Stimulated activated naive CD8-positive, alpha-beta T cell treated with anti-CD3 and anti-CD28 coated beads, Interleukin-15, Interleukin-2, amounts not matched to agents 100 ng/mL and 50 ng/mL, for 24 hours (primary cell): ENCODE results near the gene FCRLA.
"Not testable (repeated sequence)": the region's sequence is repeated elsewhere in the genome, so short reads cannot be mapped to it uniquely, and the experiment has no call there.

Source experiments
- H3K27ac Mint-ChIP-seq: one replicate; pipeline ENCODE4 v1.8.0; 2021; ENCODE audit warnings: mild to moderate bottlenecking, mixed read lengths
- H3K27me3 Mint-ChIP-seq: one replicate; pipeline ENCODE4 v1.8.0; 2021; ENCODE audit warnings: mixed read lengths
- H3K36me3 Mint-ChIP-seq: one replicate; pipeline ENCODE4 v1.8.0; 2021; ENCODE audit warnings: low read depth, mixed read lengths
- H3K4me1 Mint-ChIP-seq: one replicate; pipeline ENCODE4 v1.8.0; 2021; ENCODE audit warnings: low read depth, mixed read lengths
- H3K4me3 Mint-ChIP-seq: one replicate; pipeline ENCODE4 v1.8.0; 2021; ENCODE audit warnings: mild to moderate bottlenecking, mixed read lengths
- H3K9me3 Mint-ChIP-seq: one replicate; pipeline ENCODE4 v1.8.0; 2021; ENCODE audit warnings: mixed read lengths

FCRLA gene

DNA sequence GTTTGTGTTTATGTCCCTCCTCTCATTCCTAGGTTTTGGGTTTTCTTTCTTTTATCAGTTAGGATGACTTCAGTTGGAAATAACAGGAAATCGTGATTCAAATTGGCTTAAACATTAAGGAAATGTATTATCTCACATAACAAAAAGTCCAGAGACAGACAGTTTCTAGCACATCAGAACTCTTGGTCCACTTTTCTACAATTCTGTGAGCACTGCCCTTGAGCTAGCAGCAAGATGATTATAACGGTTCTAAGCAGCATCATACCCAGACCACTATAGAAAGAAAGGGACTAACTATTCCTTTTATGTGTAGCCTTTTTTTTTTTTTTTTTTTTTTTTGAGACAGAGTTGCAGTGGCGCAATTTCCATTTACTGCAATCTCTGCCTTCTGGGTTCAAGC, 25.1 kb upstream of the FCRLA start:
- H3K27ac Mint-ChIP-seq, result no peak overlapping the region
- H3K4me3 Mint-ChIP-seq, result no peak overlapping the region
- H3K36me3 Mint-ChIP-seq, result no peaks in the 10 kb centered on the region
- peaks cover 22% of the 10 kb centered on the region for H3K27me3 Mint-ChIP-seq
- H3K4me1 Mint-ChIP-seq, result no peaks in the 10 kb centered on the region
- no peaks in the 10 kb centered on the region for H3K9me3 Mint-ChIP-seq

DNA sequence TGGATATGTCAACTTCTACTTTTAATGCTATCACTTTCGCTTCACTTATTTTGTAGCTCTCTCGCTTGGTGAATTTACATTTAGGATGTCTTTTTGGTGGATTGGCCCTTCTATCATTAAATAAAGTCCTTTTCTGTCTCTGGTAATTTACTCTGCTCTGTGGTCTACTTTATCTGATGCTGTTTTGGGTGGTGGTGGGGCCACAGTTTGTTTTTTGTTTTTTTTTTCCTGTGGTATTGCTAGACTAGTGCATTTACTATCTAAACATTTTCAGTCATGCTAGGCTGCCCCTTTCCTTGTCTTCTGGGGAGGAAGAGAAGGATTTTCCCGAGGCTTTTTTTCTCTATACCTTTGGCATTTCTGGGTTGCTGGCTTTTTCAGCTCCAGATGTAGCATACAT, 18.1 kb upstream of the FCRLA start:
- H3K36me3 Mint-ChIP-seq, result no peaks in the 10 kb centered on the region
- H3K4me3 Mint-ChIP-seq, result no peak overlapping the region
- no peaks in the 10 kb centered on the region for H3K4me1 Mint-ChIP-seq
- H3K27me3 Mint-ChIP-seq, result peaks cover 33% of the 10 kb centered on the region
- H3K27ac Mint-ChIP-seq, result peak overlapping the region; percentile 47
- no peaks in the 10 kb centered on the region for H3K9me3 Mint-ChIP-seq

DNA sequence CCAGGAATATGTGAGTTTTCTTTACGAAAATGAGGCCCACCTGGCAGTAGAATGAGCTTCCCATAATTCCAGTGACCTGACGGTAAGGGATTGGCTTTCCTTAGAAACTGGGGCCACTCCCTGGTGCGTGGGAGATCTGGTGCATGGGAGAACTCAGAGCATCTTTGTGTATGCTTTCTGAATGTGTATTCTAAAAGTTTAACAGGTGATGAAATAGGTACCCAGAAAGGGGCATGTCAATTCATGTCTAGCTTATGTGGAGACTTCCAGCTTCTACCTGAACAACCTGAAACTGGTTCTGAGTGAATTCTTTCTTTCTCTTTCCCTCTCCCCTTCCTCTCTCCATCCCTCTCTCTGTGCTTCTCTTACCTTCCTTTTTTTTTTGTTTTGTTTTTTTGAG, 15.2 kb upstream of the FCRLA start:
- Mint-ChIP-seq H3K4me1 (no peaks in the 10 kb centered on the region), H3K27me3 (peaks cover 39% of the 10 kb centered on the region), H3K36me3 (no peaks in the 10 kb centered on the region)

DNA sequence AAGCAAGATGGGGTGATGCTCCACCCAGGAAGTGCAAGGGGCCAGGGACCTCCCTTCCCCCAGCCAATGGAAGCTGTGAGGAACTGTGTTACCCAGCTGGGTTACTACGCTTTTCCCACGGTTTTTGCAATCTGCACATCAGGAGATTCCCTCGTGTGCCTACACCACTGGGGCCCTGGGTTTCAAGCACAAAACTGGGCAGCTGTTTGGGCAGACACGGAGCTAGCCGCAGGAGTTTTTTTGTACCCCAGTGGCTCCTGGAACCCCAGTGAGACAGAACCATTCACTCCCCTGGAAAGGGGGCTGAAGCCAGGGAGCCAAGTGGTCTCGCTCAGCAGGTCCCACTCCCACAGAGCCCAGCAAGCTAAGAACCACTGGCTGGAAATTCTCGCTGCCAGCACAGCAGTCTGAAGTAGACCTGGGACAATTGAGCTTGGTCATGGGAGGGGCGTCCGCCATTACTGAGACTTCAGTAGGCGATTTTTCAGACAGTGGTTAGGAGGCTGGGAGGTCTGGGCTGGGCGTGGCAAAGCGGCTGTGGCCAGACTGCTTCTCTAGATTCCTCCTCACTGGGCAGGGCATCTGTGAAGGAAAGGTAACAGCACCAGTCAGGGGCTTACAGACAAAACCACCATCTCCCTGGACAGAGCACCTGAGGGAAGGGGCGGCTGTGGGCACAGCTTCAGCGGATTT, 13.9 kb upstream of the FCRLA start:
- H3K27me3 Mint-ChIP-seq, result peaks cover 39% of the 10 kb centered on the region
- H3K9me3 Mint-ChIP-seq, H3K4me3 Mint-ChIP-seq, H3K4me1 Mint-ChIP-seq, H3K27ac Mint-ChIP-seq, H3K36me3 Mint-ChIP-seq: not testable (repeated sequence)

More for the DNA sequence above, 15.2 kb upstream of the FCRLA start:
- Mint-ChIP-seq H3K9me3 (no peaks in the 10 kb centered on the region), H3K4me3 (no peak overlapping the region), H3K27ac (no peak overlapping the region)

DNA sequence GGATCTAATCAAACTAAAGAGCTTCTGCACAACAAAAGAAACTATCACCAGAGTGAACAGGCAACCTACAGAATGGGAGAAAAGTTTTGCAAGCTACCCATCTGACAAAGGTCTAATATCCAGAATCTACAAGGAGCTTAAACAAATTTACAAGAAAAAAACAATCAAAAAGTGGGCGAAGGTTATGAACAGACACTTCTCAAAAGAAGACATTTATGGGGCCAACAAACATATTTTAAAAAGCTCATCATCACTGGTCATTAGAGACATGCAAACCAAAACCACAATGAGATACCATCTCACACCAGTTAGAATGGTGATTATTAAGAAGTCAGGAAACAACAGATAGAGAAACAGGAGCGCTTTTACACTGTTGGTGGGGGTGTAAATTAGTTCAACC, 8.7 kb upstream of the FCRLA start:
- not testable (repeated sequence) for H3K4me3 Mint-ChIP-seq, H3K27ac Mint-ChIP-seq, H3K36me3 Mint-ChIP-seq, H3K9me3 Mint-ChIP-seq, H3K4me1 Mint-ChIP-seq
- H3K27me3 Mint-ChIP-seq, result peaks cover 28% of the 10 kb centered on the region

DNA sequence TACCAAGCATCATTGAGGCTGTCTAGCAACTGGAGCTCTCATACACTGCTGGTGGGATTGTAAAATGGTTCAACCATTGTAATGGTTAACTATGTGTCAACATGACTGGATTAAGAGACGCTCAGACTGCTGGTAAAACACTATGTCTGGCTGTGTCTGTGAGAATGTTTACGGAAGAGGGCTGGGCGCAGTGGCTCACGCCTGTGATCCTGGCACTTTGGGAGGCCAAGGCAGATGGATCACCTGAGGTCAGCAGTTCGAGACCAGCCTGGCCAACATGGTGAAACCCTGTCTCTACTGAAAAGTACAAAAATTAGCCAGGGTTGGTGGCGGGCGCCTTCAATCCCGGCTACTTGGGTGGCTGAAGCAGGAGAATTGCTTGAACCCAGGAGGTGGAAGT, 4.8 kb upstream of the FCRLA start:
- Mint-ChIP-seq H3K27ac (no peak overlapping the region), H3K36me3 (no peaks in the 10 kb centered on the region), H3K4me1 (no peaks in the 10 kb centered on the region), H3K27me3 (peaks cover 9% of the 10 kb centered on the region), H3K4me3 (no peak overlapping the region), H3K9me3 (no peaks in the 10 kb centered on the region)

DNA sequence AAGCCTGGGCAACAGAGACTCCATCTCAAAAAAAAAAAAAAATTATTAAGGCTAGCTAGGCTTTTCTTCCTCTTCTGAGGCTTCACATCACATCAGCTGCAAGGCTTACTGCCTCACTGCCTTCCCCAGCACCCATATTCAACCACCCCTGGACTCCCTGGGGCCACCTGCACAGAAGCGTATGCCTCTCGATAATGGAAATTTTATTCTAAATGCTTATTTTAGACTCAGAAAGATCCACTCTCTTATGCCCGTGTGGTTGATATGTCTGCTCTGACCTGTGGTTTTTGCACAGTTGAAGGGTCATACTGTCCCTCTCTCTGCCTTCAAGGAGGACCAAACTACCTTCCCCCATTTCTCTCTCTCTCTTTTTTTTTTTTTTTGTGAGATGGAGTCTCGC, 1.5 kb upstream of the FCRLA start:
- H3K4me1 Mint-ChIP-seq, result peaks cover 7% of the 10 kb centered on the region
- H3K36me3 Mint-ChIP-seq, result no peaks in the 10 kb centered on the region
- H3K9me3 Mint-ChIP-seq, result no peaks in the 10 kb centered on the region
- H3K27ac Mint-ChIP-seq, result no peak overlapping the region
- no peak overlapping the region for H3K4me3 Mint-ChIP-seq
- H3K27me3 Mint-ChIP-seq, result peaks cover 14% of the 10 kb centered on the region

DNA sequence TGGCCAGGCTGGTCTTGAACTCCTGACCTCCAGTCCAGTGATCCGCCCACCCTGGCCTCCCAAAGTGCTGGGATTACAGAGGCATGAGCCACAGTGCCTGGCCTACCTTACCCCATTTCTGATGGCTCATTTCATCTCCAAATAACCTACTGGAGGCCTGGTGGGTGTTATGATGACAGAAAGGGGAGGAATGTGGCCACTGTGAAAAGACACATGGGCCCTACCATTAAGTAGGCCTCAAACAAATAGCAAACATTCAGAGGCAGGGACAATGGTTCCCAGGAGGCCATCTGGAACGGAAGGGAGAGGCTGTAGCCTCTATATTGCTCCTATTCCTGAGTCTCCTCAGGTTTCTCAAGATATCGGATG, 932 bp upstream of the FCRLA start:
- Mint-ChIP-seq H3K9me3 (no peaks in the 10 kb centered on the region), H3K4me3 (no peak overlapping the region), H3K27me3 (peaks cover 14% of the 10 kb centered on the region), H3K4me1 (peaks cover 7% of the 10 kb centered on the region), H3K27ac (no peak overlapping the region), H3K36me3 (no peaks in the 10 kb centered on the region)

DNA sequence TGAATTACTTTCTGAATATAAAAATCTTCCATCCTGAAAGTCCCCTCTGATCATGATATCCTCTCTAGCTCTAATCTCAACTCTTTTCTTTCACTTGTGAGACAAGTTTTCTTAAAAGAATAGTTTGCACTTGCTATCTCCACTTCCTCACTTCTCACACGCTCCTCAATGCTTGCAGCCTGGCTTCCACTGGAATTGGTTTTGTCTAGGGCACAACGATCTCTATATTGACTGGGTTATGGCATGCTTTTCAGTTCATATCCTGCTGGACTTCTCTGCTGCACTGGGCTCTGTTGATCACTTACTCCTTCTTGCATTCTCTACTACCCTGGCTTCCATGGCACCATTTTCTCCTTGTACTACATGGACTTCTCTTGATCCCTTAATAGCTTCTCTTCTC, 474 bp downstream of the FCRLA start:
- no peaks in the 10 kb centered on the region for H3K36me3 Mint-ChIP-seq
- H3K27ac Mint-ChIP-seq, result no peak overlapping the region
- peaks cover 14% of the 10 kb centered on the region for H3K27me3 Mint-ChIP-seq
- peaks cover 7% of the 10 kb centered on the region for H3K4me1 Mint-ChIP-seq
- H3K4me3 Mint-ChIP-seq, result no peak overlapping the region
- no peaks in the 10 kb centered on the region for H3K9me3 Mint-ChIP-seq

DNA sequence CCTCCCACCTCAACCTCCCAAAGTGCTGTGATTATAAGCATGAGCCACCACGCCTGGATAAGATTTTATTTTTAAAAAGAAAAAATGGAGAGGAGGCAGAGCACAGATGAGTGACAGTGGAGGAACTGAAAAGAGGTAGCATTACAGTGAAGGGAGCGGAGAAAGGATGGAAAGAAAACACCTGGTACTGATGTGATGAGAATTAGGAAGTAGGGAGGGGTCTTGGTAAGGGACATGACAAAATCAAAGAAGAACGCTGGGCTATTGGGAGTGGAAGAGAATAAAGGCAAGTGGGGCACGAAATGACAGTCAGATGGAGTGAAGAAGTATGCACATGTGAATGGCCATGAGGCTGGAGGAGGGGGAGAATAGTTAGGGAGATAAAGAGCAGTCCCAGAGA, 2.3 kb downstream of the FCRLA start:
- Mint-ChIP-seq H3K36me3 (no peaks in the 10 kb centered on the region), H3K9me3 (no peaks in the 10 kb centered on the region), H3K4me1 (peaks cover 7% of the 10 kb centered on the region), H3K4me3 (no peak overlapping the region), H3K27me3 (peaks cover 10% of the 10 kb centered on the region), H3K27ac (peak overlapping the region; percentile 47)

DNA sequence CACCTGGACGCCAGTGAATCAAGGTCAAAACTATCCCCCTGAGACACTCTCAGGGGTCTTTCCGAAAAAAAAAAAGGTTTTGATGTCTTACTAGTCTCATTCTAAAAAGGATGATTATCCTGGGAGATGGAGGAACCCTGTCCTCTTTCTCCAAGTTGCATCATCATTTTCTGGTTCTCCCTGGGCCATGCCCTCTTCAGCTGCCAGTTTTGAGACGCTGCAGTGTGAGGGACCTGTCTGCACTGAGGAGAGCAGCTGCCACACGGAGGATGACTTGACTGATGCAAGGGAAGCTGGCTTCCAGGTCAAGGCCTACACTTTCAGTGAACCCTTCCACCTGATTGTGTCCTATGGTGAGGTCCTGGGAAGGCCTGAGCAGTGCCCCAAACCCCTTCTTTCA, 3.5 kb downstream of the FCRLA start:
- no peaks in the 10 kb centered on the region for H3K9me3 Mint-ChIP-seq

DNA sequence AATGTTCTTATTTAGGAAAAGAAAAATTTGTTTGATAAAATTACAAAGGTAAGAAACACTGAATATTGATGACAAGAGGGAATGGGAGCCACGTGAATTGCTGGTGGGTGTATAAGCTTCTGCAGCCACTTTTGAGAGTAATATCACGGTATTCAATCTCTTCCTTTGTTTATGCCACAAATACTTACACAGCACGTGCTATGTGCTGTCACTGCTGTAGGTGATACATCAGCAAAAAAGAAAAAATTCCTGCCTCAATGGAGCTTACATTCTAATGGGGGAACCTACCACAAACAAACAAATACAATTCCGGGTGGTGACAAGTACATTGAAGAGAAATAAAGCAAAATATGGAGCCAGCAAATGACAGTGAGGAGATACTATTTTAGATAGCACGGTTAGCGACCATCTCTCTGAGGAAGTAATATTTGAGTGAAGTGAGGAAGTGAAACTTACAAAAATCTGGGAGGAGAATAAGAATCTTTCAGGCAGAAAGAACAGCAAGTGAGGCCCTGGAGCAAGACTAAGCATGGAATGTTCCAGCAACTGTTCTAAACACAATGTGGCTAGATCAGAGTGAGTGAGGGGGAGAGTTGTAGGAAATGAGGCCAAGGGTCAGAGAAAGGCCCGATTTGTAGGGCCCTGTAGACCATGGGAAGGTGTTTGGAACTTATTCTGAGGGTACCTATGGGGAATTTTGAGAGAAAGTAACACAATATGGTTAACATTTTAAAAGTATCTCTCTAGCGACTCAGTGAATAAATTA, 11.7 kb downstream of the FCRLA start:
- H3K27me3 Mint-ChIP-seq, result peaks cover 22% of the 10 kb centered on the region
- peak overlapping the region; percentile 7 for H3K27ac Mint-ChIP-seq
- H3K4me1 Mint-ChIP-seq, result peaks cover 27% of the 10 kb centered on the region
- H3K9me3 Mint-ChIP-seq, result no peaks in the 10 kb centered on the region
- peak overlapping the region; percentile 21 for H3K4me3 Mint-ChIP-seq
- H3K36me3 Mint-ChIP-seq, result no peaks in the 10 kb centered on the region

More for the DNA sequence above, 3.5 kb downstream of the FCRLA start:
- Mint-ChIP-seq H3K27ac (no peak overlapping the region), H3K27me3 (peaks cover 14% of the 10 kb centered on the region), H3K36me3 (no peaks in the 10 kb centered on the region), H3K4me1 (peaks cover 7% of the 10 kb centered on the region), H3K4me3 (no peak overlapping the region)

DNA sequence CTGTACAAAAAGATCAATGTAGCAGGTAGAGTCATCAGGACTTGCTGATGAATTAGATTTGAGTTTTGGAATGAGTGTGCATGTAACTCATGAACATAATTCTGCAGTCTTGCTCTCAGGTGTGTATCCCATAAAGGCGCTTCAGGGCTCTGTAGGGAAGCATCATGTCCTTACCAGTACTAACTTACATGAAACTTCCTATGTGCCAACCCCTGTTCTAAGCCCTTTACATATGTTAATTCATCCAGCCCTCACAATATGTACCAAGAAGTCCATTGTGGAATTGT, 12.2 kb downstream of the FCRLA start:
- Mint-ChIP-seq H3K27ac (peak overlapping the region; percentile 7), H3K36me3 (no peaks in the 10 kb centered on the region), H3K27me3 (peaks cover 26% of the 10 kb centered on the region), H3K4me3 (no peak overlapping the region), H3K4me1 (peaks cover 27% of the 10 kb centered on the region), H3K9me3 (no peaks in the 10 kb centered on the region)

DNA sequence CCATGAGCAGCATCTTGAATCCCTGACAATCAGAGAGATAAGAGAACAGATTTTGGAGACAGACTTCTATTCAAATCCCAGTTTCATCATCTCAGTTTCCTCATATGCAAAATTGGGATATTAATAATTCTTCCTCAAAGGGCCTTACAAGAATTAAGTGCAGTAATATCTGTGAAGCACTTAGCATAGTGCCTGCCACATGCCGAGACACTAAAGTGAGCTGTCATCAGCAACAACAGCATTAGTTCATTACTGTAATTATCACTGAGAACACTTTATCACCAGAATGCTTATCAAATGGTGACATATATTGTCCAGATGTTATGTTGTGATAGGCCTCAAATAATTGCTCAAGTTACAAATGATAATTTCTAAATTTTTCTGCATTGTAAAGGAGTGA, 13.4 kb downstream of the FCRLA start:
- Mint-ChIP-seq H3K4me1 (peaks cover 33% of the 10 kb centered on the region), H3K27ac (no peak overlapping the region), H3K4me3 (no peak overlapping the region), H3K27me3 (peaks cover 28% of the 10 kb centered on the region), H3K36me3 (no peaks in the 10 kb centered on the region), H3K9me3 (no peaks in the 10 kb centered on the region)

DNA sequence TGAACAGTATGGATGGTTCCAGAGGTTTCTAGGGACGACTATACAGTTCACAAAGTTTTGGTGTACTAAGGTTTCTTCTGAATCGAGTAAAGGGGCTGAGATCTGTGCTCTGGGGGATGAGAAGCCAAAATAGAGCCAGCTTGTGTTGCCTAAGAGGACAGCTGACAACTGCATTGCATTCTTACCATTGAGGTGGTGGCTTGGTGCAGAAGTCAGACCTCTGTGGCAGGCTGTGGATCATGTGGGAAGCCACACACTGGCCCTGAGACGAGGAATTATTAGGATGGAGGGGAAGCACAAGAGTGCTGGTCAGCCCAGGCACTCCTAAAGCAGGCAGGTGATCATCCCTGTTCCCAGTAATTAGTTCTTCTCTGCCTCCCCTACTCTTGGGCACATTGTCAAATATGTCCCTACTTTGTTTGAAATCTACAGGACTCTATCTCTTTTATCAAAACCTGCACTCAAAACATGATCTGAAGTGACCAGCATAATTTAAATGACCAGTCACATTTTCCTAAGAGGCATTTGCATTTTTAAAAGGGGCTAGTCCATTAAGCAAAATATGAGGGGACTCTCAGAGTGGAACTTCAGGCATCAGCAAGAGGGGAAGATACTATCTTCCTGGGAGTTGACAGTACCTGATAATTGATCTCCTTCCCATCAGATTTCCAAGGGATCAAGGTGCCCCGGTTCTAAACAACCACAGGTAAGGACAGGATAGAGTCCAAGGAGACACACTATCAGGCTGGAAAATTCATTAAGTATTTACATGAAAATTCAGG, 14.1 kb downstream of the FCRLA start, which contains the start of gene FCRLB:
FCRLB (plus strand) TSS at position 589 of the 782 bp plus-strand sequence. CDS start 1,129 bp downstream, outside the sequence.
- H3K4me1 Mint-ChIP-seq, result peaks cover 40% of the 10 kb centered on the region
- H3K36me3 Mint-ChIP-seq, result no peaks in the 10 kb centered on the region
- peaks cover 27% of the 10 kb centered on the region for H3K27me3 Mint-ChIP-seq
- H3K27ac Mint-ChIP-seq, result no peak within 1 kb of the TSS
- no peak within 1 kb of the TSS for H3K4me3 Mint-ChIP-seq
- H3K9me3 Mint-ChIP-seq, result no peaks in the 10 kb centered on the region
